Caco-2 (cell line): ENCODE data around the gene KCNQ1OT1. TPM values are rescaled to one million over a fixed set of nuclear protein-coding genes. Genes with fewer than 3 reads are reported as not detected.

ENCODE experiments used
- BruUV-seq: library from RNA; stranded (reverse); fragments of 400-500 nt; replicated peaks from 2 replicates; lab custom pipeline; 2021; lab: Mats Ljungman, UMichigan
- CTCF ChIA-PET: fragments of 300-600 bp; sonication (Branson Sonifier 250); formaldehyde crosslinking; loops from one replicate; lab custom pipeline; 2022; ENCODE audit warnings: antibody characterized with exemption; lab: Charles Lee
- POLR2A ChIA-PET: fragments of 300-600 bp; sonication (Branson Sonifier 250); formaldehyde crosslinking; loops from one replicate; lab custom pipeline; 2022; ENCODE audit warnings: antibody characterized with exemption; lab: Charles Lee
- DNase-seq, 2 experiments: peaks; one replicate each; pipeline versions ENCODE4 v3.0.0 to v3.0.0-alpha.2; 2020 to 2022
- H3K27me3 ChIP-seq: replicated peaks from 2 replicates; pipeline ENCODE4 v1.6.0; 2011; ENCODE audit warnings: low read length; ENCODE audit not compliant: control insufficient read depth, insufficient read depth
- H3K36me3 ChIP-seq: 2 replicates; pipeline ENCODE4 v1.5.1; 2011; ENCODE audit warnings: low read length; ENCODE audit not compliant: control insufficient read depth, insufficient read depth
- H3K4me1 ChIP-seq: fragments of 250-450 bp; sonication (Bioruptor Pico); 2 replicates; pipeline ENCODE4 v1.5.1; 2020; ENCODE audit warnings: mild to moderate bottlenecking
- H3K4me3 ChIP-seq: 2 replicates; pipeline ENCODE4 v1.5.1; 2011; ENCODE audit warnings: low read depth, mild to moderate bottlenecking, control low read depth, low read length
- H3K9me3 ChIP-seq: fragments of 250-450 bp; sonication (Bioruptor Pico); 2 replicates; pipeline ENCODE4 v1.5.1; 2020; ENCODE audit warnings: mild to moderate bottlenecking, moderate library complexity
- H3K27ac Mint-ChIP-seq: one replicate; pipeline ENCODE4 v1.8.0; 2022; ENCODE audit warnings: mixed read lengths; ENCODE audit not compliant: unreplicated experiment
- H3K27me3 Mint-ChIP-seq: one replicate; pipeline ENCODE4 v1.8.0; 2022; ENCODE audit warnings: mixed read lengths; ENCODE audit not compliant: insufficient read depth, unreplicated experiment
- H3K36me3 Mint-ChIP-seq: one replicate; pipeline ENCODE4 v1.8.0; 2022; ENCODE audit warnings: mild to moderate bottlenecking, mixed read lengths; ENCODE audit not compliant: insufficient read depth, unreplicated experiment
- H3K4me1 Mint-ChIP-seq: one replicate; pipeline ENCODE4 v1.8.0; 2022; ENCODE audit warnings: low read depth, mixed read lengths; ENCODE audit not compliant: unreplicated experiment
- H3K4me3 Mint-ChIP-seq: one replicate; pipeline ENCODE4 v1.8.0; 2022; ENCODE audit warnings: mild to moderate bottlenecking, moderate library complexity, mixed read lengths; ENCODE audit not compliant: unreplicated experiment
- H3K9me3 Mint-ChIP-seq: one replicate; pipeline ENCODE4 v1.8.0; 2022; ENCODE audit warnings: mixed read lengths; ENCODE audit not compliant: unreplicated experiment
- CTCF ChIP-seq, 2 experiments: fragments of 200-600 bp in 1 of 2; IDR thresholded peaks; 1 replicate in 1 of 2; 2 replicates in 1 of 2; pipeline versions ENCODE4 v1.5.1 to v1.8.0; 2011 to 2022; ENCODE audit warnings: antibody characterized with exemption in 1 of 2, control low read depth in 1 of 2, inconsistent platforms in 1 of 2, low read depth in 1 of 2, low read length in 1 of 2, mild to moderate bottlenecking in 1 of 2, moderate library complexity in 1 of 2; ENCODE audit not compliant: insufficient read depth in 1 of 2, severe bottlenecking in 1 of 2, unreplicated experiment in 1 of 2
- intact Hi-C: fragments of 100-400 bp; cut with micrococcal nuclease; formaldehyde crosslinking; loops from one replicate; pipeline ENCODE4 v1.10.0; 2022; ENCODE audit not compliant: unreplicated experiment
- total RNA-seq: library from RNA; stranded (reverse); gene quantifications from 2 replicates; pipeline ENCODE4 v1.2.3, GENCODE V29; 2022

KCNQ1OT1 gene
- total RNA-seq, 1 experiment from 2014 or later = 7.5 TPM

- Histone ChIP-seq H3K36me3 (peaks cover 19% of the 10 kb centered on the region), H3K4me1 (peaks cover 11% of the 10 kb centered on the region), H3K27me3 (no peaks in the 10 kb centered on the region), H3K9me3 (no peaks in the 10 kb centered on the region), H3K4me3 (no peak overlapping the region)
- TF ChIP-seq CTCF (IDR thresholded peaks at IDR 0.05; ENCODE audit: insufficient read depth in 1 of 2, low read depth in 1 of 2, low read length in 1 of 2, severe bottlenecking in 1 of 2, unreplicated experiment in 1 of 2) = no peak
- Mint-ChIP-seq H3K4me3 (no peak overlapping the region), H3K4me1 (peaks cover 20% of the 10 kb centered on the region), H3K36me3 (peaks cover 44% of the 10 kb centered on the region), H3K9me3 (no peaks in the 10 kb centered on the region), H3K27ac (no peak overlapping the region), H3K27me3 (no peaks in the 10 kb centered on the region)
- DNase-seq = peak in 1 of 2 experiments; percentile 33
- ChIA-PET CTCF (no interaction called here), POLR2A (no interaction called here)
- BruUV-seq = no TSS peak
- intact Hi-C loops = loop anchor here (5.0 kb wide), 1 partner anchor 158 kb away; no protein-coding TSS in a partner anchor
Observed at GRCh38 chr11:2689651-2690575, 9.9 kb downstream of the KCNQ1OT1 start.

- Mint-ChIP-seq H3K36me3 (peaks cover 51% of the 10 kb centered on the region), H3K4me3 (no peak overlapping the region), H3K27ac (no peak overlapping the region), H3K9me3 (no peaks in the 10 kb centered on the region), H3K27me3 (no peaks in the 10 kb centered on the region), H3K4me1 (peaks cover 19% of the 10 kb centered on the region)
- H3K36me3 ChIP-seq = peaks cover 17% of the 10 kb centered on the region
- BruUV-seq = no TSS peak
- CTCF ChIA-PET = no interaction called here
- no peaks in the 10 kb centered on the region for H3K9me3 ChIP-seq
- no peak for TF ChIP-seq CTCF (IDR thresholded peaks at IDR 0.05; ENCODE audit: insufficient read depth in 1 of 2, low read depth in 1 of 2, low read length in 1 of 2, severe bottlenecking in 1 of 2, unreplicated experiment in 1 of 2)
- H3K4me1 ChIP-seq = peaks cover 11% of the 10 kb centered on the region
- no peak overlapping the region for H3K4me3 ChIP-seq
- H3K27me3 ChIP-seq = no peaks in the 10 kb centered on the region
- peak in 1 of 2 experiments; percentile 30 for DNase-seq
- POLR2A ChIA-PET = no interaction called here
- intact Hi-C loops = loop anchor here (5.0 kb wide), 1 partner anchor 156 kb away; no protein-coding TSS in a partner anchor
Observed at GRCh38 chr11:2688381-2689231, 11.2 kb downstream of the KCNQ1OT1 start.

- peak in 1 of 2 experiments; percentile 30 for DNase-seq
- H3K27me3 Mint-ChIP-seq = no peaks in the 10 kb centered on the region
- no peaks in the 10 kb centered on the region for H3K9me3 Mint-ChIP-seq
- TF ChIP-seq CTCF (IDR thresholded peaks at IDR 0.05; ENCODE audit: insufficient read depth in 1 of 2, low read depth in 1 of 2, low read length in 1 of 2, severe bottlenecking in 1 of 2, unreplicated experiment in 1 of 2) = no peak
- H3K36me3 ChIP-seq = peaks cover 17% of the 10 kb centered on the region
- no peak overlapping the region for H3K27ac Mint-ChIP-seq
- peaks cover 25% of the 10 kb centered on the region for H3K4me1 Mint-ChIP-seq
- POLR2A ChIA-PET = no interaction called here
- H3K27me3 ChIP-seq = no peaks in the 10 kb centered on the region
- BruUV-seq = no TSS peak
- H3K4me3 Mint-ChIP-seq = no peak overlapping the region
- H3K36me3 Mint-ChIP-seq = peaks cover 59% of the 10 kb centered on the region
- CTCF ChIA-PET = no interaction called here
- no peaks in the 10 kb centered on the region for H3K9me3 ChIP-seq
- no peak overlapping the region for H3K4me3 ChIP-seq
- peaks cover 4% of the 10 kb centered on the region for H3K4me1 ChIP-seq
- intact Hi-C loops = loop anchor here (5.0 kb wide), 1 partner anchor 155 kb away; no protein-coding TSS in a partner anchor
Observed at GRCh38 chr11:2687782-2688191, 12.0 kb downstream of the KCNQ1OT1 start.
